PC-3 (cell line): ENCODE measurements around the gene ANAPC2. TPM values are rescaled to one million over a fixed set of nuclear protein-coding genes. Genes with fewer than 3 reads are reported as not detected.

ENCODE experiments used
- ATAC-seq: fragments of 200-7000 bp; cut with Tn5 transposase; 2 replicates; pipeline ENCODE4 v1.9.1; 2020; ENCODE audit warnings: mild to moderate bottlenecking, moderate library complexity
- BruUV-seq: library from RNA; stranded (reverse); fragments of 400-500 nt; replicated peaks from 2 replicates; lab custom pipeline; 2021; lab: Mats Ljungman, UMichigan
- CTCF ChIA-PET: fragments of 300-600 bp; sonication (Branson Sonifier 250); formaldehyde crosslinking; loops from one replicate; lab custom pipeline; 2022; ENCODE audit warnings: antibody characterized with exemption; lab: Charles Lee
- POLR2A ChIA-PET: fragments of 300-600 bp; sonication (Branson Sonifier 250); formaldehyde crosslinking; loops from one replicate; lab custom pipeline; 2022; ENCODE audit warnings: antibody characterized with exemption; ENCODE audit not compliant: unreplicated experiment; lab: Charles Lee
- DNase-seq: peaks from one replicate; pipeline ENCODE4 v3.0.0-alpha.2; 2015
- H2AFZ ChIP-seq: fragments of 300-600 bp; sonication (generic); 2 replicates; pipeline ENCODE4 v1.6.0; 2016; ENCODE audit warnings: antibody characterized with exemption, low read length
- H3F3A ChIP-seq: fragments of 300-600 bp; sonication (generic); one replicate; pipeline ENCODE4 v1.6.0; 2017; ENCODE audit warnings: antibody characterized with exemption, low read length, control low read depth, mild to moderate bottlenecking; ENCODE audit not compliant: unreplicated experiment
- H3K27ac ChIP-seq: fragments of 300-600 bp; sonication (generic); 2 replicates; pipeline ENCODE4 v1.5.1; 2016; ENCODE audit warnings: mild to moderate bottlenecking, low read length
- H3K27me3 ChIP-seq: fragments of 300-600 bp; sonication (generic); 2 replicates; pipeline ENCODE4 v1.6.1; 2016; ENCODE audit warnings: low read length, mixed read lengths
- H3K36me3 ChIP-seq: fragments of 300-600 bp; sonication (generic); 2 replicates; pipeline ENCODE4 v1.6.1; 2016; ENCODE audit warnings: low read depth, mixed run types, low read length, mixed read lengths
- H3K4me1 ChIP-seq: fragments of 300-600 bp; sonication (generic); 2 replicates; pipeline ENCODE4 v1.5.1; 2016; ENCODE audit warnings: low read length; ENCODE audit not compliant: insufficient read depth
- H3K4me2 ChIP-seq: fragments of 300-600 bp; sonication (generic); 2 replicates; pipeline ENCODE4 v1.6.0; 2016; ENCODE audit warnings: low read length
- H3K4me3 ChIP-seq: fragments of 300-600 bp; sonication (generic); 2 replicates; pipeline ENCODE4 v1.5.1; 2016; ENCODE audit warnings: mild to moderate bottlenecking, low read length, mixed read lengths
- H3K79me2 ChIP-seq: fragments of 300-600 bp; sonication (generic); 2 replicates; pipeline ENCODE4 v1.6.1; 2017; ENCODE audit warnings: low read length, mixed read lengths
- H3K9ac ChIP-seq: fragments of 300-600 bp; sonication (generic); 2 replicates; pipeline ENCODE4 v1.6.0; 2016; ENCODE audit warnings: mild to moderate bottlenecking, low read length
- H3K9me2 ChIP-seq: fragments of 300-600 bp; sonication (generic); replicated peaks from 2 replicates; pipeline ENCODE4 v1.6.1; 2016; ENCODE audit warnings: mixed run types, low read length, mixed read lengths
- H3K9me3 ChIP-seq: fragments of 300-600 bp; sonication (generic); 2 replicates; pipeline ENCODE4 v1.6.1; 2016; ENCODE audit warnings: low read length, mixed read lengths
- H4K20me1 ChIP-seq: fragments of 300-600 bp; sonication (generic); 2 replicates; pipeline ENCODE4 v1.6.1; 2016; ENCODE audit warnings: low read length, mixed read lengths
- CTCF ChIP-seq: fragments of 300-600 bp; sonication (generic); conservative IDR thresholded peaks from 2 replicates; pipeline ENCODE4 v1.5.1; 2017; ENCODE audit warnings: antibody characterized with exemption, low read depth, mild to moderate bottlenecking, low read length
- EZH2 ChIP-seq: fragments of 300-600 bp; sonication (generic); IDR thresholded peaks from one replicate; pipeline ENCODE4 v1.6.1; 2017; ENCODE audit warnings: antibody characterized with exemption, mild to moderate bottlenecking, low read length; ENCODE audit not compliant: unreplicated experiment
- EZH2phosphoT487 ChIP-seq: fragments of 300-600 bp; sonication (generic); IDR thresholded peaks from 2 replicates; pipeline ENCODE4 v1.6.1; 2018; ENCODE audit warnings: mild to moderate bottlenecking, antibody characterized with exemption, low read length, borderline replicate concordance
- intact Hi-C: fragments of 100-400 bp; cut with micrococcal nuclease; formaldehyde crosslinking; loops from 2 replicates; pipeline ENCODE4 v1.9.0; 2023
- total RNA-seq: library from RNA; depleted of rRNA; stranded (reverse); fragments of >200 nt; gene quantifications from 2 replicates; pipeline ENCODE4 v1.2.3, GENCODE V29; 2014

Gene ANAPC2
- total RNA-seq, 1 experiment from 2014 or later: 21.6 TPM

- Histone ChIP-seq H3K4me3 (no peak overlapping the region), H3K36me3 (no peaks in the 10 kb centered on the region), H3F3A (no peaks in the 10 kb centered on the region), H3K9me3 (no peaks in the 10 kb centered on the region), H3K79me2 (peaks cover 22% of the 10 kb centered on the region), H4K20me1 (no peaks in the 10 kb centered on the region), H3K27me3 (no peaks in the 10 kb centered on the region), H2AFZ (no peak overlapping the region), H3K9me2 (no peaks in the 10 kb centered on the region), H3K4me1 (peaks cover 22% of the 10 kb centered on the region), H3K4me2 (no peak overlapping the region), H3K27ac (no peak overlapping the region), H3K9ac (no peak overlapping the region)
- no peak for DNase-seq
- intact Hi-C loops: no loop called here
- BruUV-seq: no TSS peak
- TF ChIP-seq CTCF (no peak), EZH2phosphoT487 (no peak), EZH2 (no peak)
- ChIA-PET POLR2A (no interaction called here), CTCF (interaction anchor here (1.2 kb wide), 1 partner anchor 11 kb away, joined by 3 read pairs; no protein-coding TSS in a partner anchor)
- ATAC-seq: no peak
These were observed 46.5 kb upstream of the ANAPC2 start for GRCh38 chr9:137234758-137235423.

- BruUV-seq: no TSS peak
- Histone ChIP-seq H3K9me2 (no peaks in the 10 kb centered on the region), H3K79me2 (peaks cover 15% of the 10 kb centered on the region), H3K4me1 (peaks cover 22% of the 10 kb centered on the region), H2AFZ (no peak overlapping the region), H3K27me3 (no peaks in the 10 kb centered on the region), H4K20me1 (no peaks in the 10 kb centered on the region), H3K9ac (no peak overlapping the region), H3K36me3 (no peaks in the 10 kb centered on the region), H3K4me2 (no peak overlapping the region), H3K4me3 (no peak overlapping the region), H3K27ac (no peak overlapping the region), H3F3A (no peaks in the 10 kb centered on the region), H3K9me3 (no peaks in the 10 kb centered on the region)
- no peak for ATAC-seq
- CTCF ChIA-PET: interaction anchor here (1.2 kb wide), 1 partner anchor 10 kb away, joined by 3 read pairs; no protein-coding TSS in a partner anchor
- no peak for TF ChIP-seq EZH2
- TF ChIP-seq CTCF: no peak
- TF ChIP-seq EZH2phosphoT487: no peak
- intact Hi-C loops: no loop called here
- DNase-seq: no peak
- POLR2A ChIA-PET: no interaction called here
These were observed 45.8 kb upstream of the ANAPC2 start for GRCh38 chr9:137234055-137234697.
